Measurements from ENCODE around the gene MAB21L1. TPM values are rescaled to one million over a fixed set of nuclear protein-coding genes. Genes with fewer than 3 reads are reported as not detected.
A peak's percentile ranks its signal among the peaks of the same experiment; 100 is the strongest.

Gene MAB21L1
- total RNA-seq, 2 donors from 2014 or later: 0.14 to 0.46 TPM

- no peak for DNase-seq (ENCODE audit: low spot score)
Measured at GRCh38 chr13:35482527-35482926, 6.0 kb upstream of the MAB21L1 start.

GRCh38 chr13:35481777-35482176, 5.3 kb upstream of the MAB21L1 start:
- no peak for DNase-seq (ENCODE audit: low spot score)
- intact Hi-C loops (cut with DNase I): no loop called here

More at GRCh38 chr13:35482527-35482926, 6.0 kb upstream of the MAB21L1 start:
- intact Hi-C loops (cut with DNase I): no loop called here

GRCh38 chr13:35480346-35480745, 3.9 kb upstream of the MAB21L1 start:
- intact Hi-C loops (cut with DNase I): no loop called here
- no peak for DNase-seq (ENCODE audit: low spot score)

- DNase-seq (ENCODE audit: low spot score): no peak
- intact Hi-C loops (cut with DNase I): loop anchor here in 1 of 2 donors (10.0 kb wide), 1 partner anchor 475 kb away; no protein-coding TSS in a partner anchor
Measured at GRCh38 chr13:35479706-35480105, 3.2 kb upstream of the MAB21L1 start.

- no peak for DNase-seq (ENCODE audit: low spot score)
- intact Hi-C loops (cut with DNase I): loop anchor here in 1 of 2 donors (10.0 kb wide), 1 partner anchor 476 kb away; no protein-coding TSS in a partner anchor
Measured at GRCh38 chr13:35479038-35479492, 2.6 kb upstream of the MAB21L1 start.

- DNase-seq (ENCODE audit: low spot score): peak; percentile 59
- intact Hi-C loops (cut with DNase I): loop anchor here in 1 of 2 donors (10.0 kb wide), 1 partner anchor 476 kb away; no protein-coding TSS in a partner anchor
Measured at GRCh38 chr13:35478271-35479037, 2.0 kb upstream of the MAB21L1 start.

GRCh38 chr13:35477386-35477946, 977 bp upstream of the MAB21L1 start:
- no peak for DNase-seq (ENCODE audit: low spot score)
- intact Hi-C loops (cut with DNase I): loop anchor here in 1 of 2 donors (10.0 kb wide), 1 partner anchor 477 kb away; no protein-coding TSS in a partner anchor

GRCh38 chr13:35475212-35475959, 1.1 kb downstream of the MAB21L1 start:
- peak; percentile 74 for DNase-seq (ENCODE audit: low spot score)
- intact Hi-C loops (cut with DNase I): loop anchor here in 1 of 2 donors (10.0 kb wide), 1 partner anchor 479 kb away; no protein-coding TSS in a partner anchor

GRCh38 chr13:35474496-35475211, 1.8 kb downstream of the MAB21L1 start:
- DNase-seq (ENCODE audit: low spot score): no peak
- intact Hi-C loops (cut with DNase I): loop anchor here in 1 of 2 donors (10.0 kb wide), 1 partner anchor 480 kb away; no protein-coding TSS in a partner anchor

GRCh38 chr13:35473802-35474201, 2.7 kb downstream of the MAB21L1 start:
- no peak for DNase-seq (ENCODE audit: low spot score)
- intact Hi-C loops (cut with DNase I): loop anchor here in 1 of 2 donors (10.0 kb wide), 1 partner anchor 481 kb away; no protein-coding TSS in a partner anchor

GRCh38 chr13:35473206-35473775, 3.2 kb downstream of the MAB21L1 start:
- intact Hi-C loops (cut with DNase I): loop anchor here in 1 of 2 donors (10.0 kb wide), 1 partner anchor 482 kb away; no protein-coding TSS in a partner anchor

GRCh38 chr13:35472323-35472881, 4.1 kb downstream of the MAB21L1 start:
- intact Hi-C loops (cut with DNase I): loop anchor here in 1 of 2 donors (10.0 kb wide), 1 partner anchor 482 kb away; no protein-coding TSS in a partner anchor

More at GRCh38 chr13:35473206-35473775, 3.2 kb downstream of the MAB21L1 start:
- no peak for DNase-seq (ENCODE audit: low spot score)

GRCh38 chr13:35471706-35472322, 4.7 kb downstream of the MAB21L1 start:
- DNase-seq (ENCODE audit: low spot score): no peak
- intact Hi-C loops (cut with DNase I): loop anchor here in 1 of 2 donors (10.0 kb wide), 1 partner anchor 483 kb away; no protein-coding TSS in a partner anchor

More at GRCh38 chr13:35472323-35472881, 4.1 kb downstream of the MAB21L1 start:
- peak; percentile 72 for DNase-seq (ENCODE audit: low spot score)

GRCh38 chr13:35470671-35471661, 5.5 kb downstream of the MAB21L1 start:
- peak; percentile 81 for DNase-seq (ENCODE audit: low spot score)

GRCh38 chr13:35469806-35470525, 6.5 kb downstream of the MAB21L1 start:
- DNase-seq (ENCODE audit: low spot score): no peak
- intact Hi-C loops (cut with DNase I): loop anchor here in 1 of 2 donors (10.0 kb wide), 1 partner anchor 485 kb away; no protein-coding TSS in a partner anchor

More at GRCh38 chr13:35470671-35471661, 5.5 kb downstream of the MAB21L1 start:
- intact Hi-C loops (cut with DNase I): loop anchor here in 1 of 2 donors (10.0 kb wide), 1 partner anchor 484 kb away; no protein-coding TSS in a partner anchor

All from posterior vena cava (tissue), 2 donors.